ENCODE results near the gene PPP1R8.
"Not testable (repeated sequence)": the region's sequence is repeated elsewhere in the genome, so short reads cannot be mapped to it uniquely, and the experiment has no call there.

The PPP1R8 gene

GRCh38 chr1:27856561-27857343 is 26.2 kb downstream of the PPP1R8 start:
- Histone ChIP-seq H3K36me3 (ENCODE audit: insufficient read depth, low read length) (peaks cover 2% of the 10 kb centered on the region; the same call in 1 of the 2 replicates), H3K4me1 (ENCODE audit: insufficient read depth, low read length, poor library complexity, severe bottlenecking) (peaks cover 6% of the 10 kb centered on the region), H3K79me2 (ENCODE audit: insufficient read depth, low read length) (no peaks in the 10 kb centered on the region), H4K20me1 (ENCODE audit: insufficient read depth, low read length, poor library complexity, severe bottlenecking) (no peaks in the 10 kb centered on the region), H3K4me2 (ENCODE audit: low read depth, low read length, poor library complexity, severe bottlenecking) (no peak overlapping the region), H3K9me2 (replicated peaks; ENCODE audit: low read depth, low read length) (no peaks in the 10 kb centered on the region), H3F3A (ENCODE audit: low read depth) (no peaks in the 10 kb centered on the region), H3K4me3 (ENCODE audit: low read length, poor library complexity, severe bottlenecking) (no peak overlapping the region), H2AFZ (ENCODE audit: low read length) (no peak overlapping the region), H3K9ac (ENCODE audit: low read depth, low read length, poor library complexity, severe bottlenecking) (no peak overlapping the region), H3K27me3 (ENCODE audit: insufficient read depth, low read length, poor library complexity, severe bottlenecking) (no peaks in the 10 kb centered on the region), H3K9me3 (ENCODE audit: insufficient read depth, low read depth, low read length) (no peaks in the 10 kb centered on the region)
- TF ChIP-seq CTCF (conservative IDR thresholded peaks at IDR 0.05; ENCODE audit: low read length) = no peak
- no peak for TF ChIP-seq EZH2phosphoT487 (IDR thresholded peaks at IDR 0.05; ENCODE audit: borderline replicate concordance)

- not testable (repeated sequence) for H3K9me3 ChIP-seq (ENCODE audit: insufficient read depth, low read depth, low read length); H3K4me3 ChIP-seq (ENCODE audit: low read length, poor library complexity, severe bottlenecking); H3F3A ChIP-seq (ENCODE audit: low read depth); H3K4me2 ChIP-seq (ENCODE audit: low read depth, low read length, poor library complexity, severe bottlenecking); H2AFZ ChIP-seq (ENCODE audit: low read length); H3K36me3 ChIP-seq (ENCODE audit: insufficient read depth, low read length); H4K20me1 ChIP-seq (ENCODE audit: insufficient read depth, low read length, poor library complexity, severe bottlenecking); H3K9me2 ChIP-seq (replicated peaks; ENCODE audit: low read depth, low read length); H3K9ac ChIP-seq (ENCODE audit: low read depth, low read length, poor library complexity, severe bottlenecking); H3K79me2 ChIP-seq (ENCODE audit: insufficient read depth, low read length); H3K27me3 ChIP-seq (ENCODE audit: insufficient read depth, low read length, poor library complexity, severe bottlenecking); H3K4me1 ChIP-seq (ENCODE audit: insufficient read depth, low read length, poor library complexity, severe bottlenecking)
Measured at GRCh38 chr1:27857552-27857951, 27.0 kb downstream of the PPP1R8 start.

- H3K79me2 ChIP-seq (ENCODE audit: insufficient read depth, low read length) = no peaks in the 10 kb centered on the region
- H2AFZ ChIP-seq (ENCODE audit: low read length) = peak overlapping the region; percentile 58; the same call in 1 of the 2 replicates
- peak overlapping the region; percentile 36 for H3K4me2 ChIP-seq (ENCODE audit: low read depth, low read length, poor library complexity, severe bottlenecking)
- H3F3A ChIP-seq (ENCODE audit: low read depth) = no peaks in the 10 kb centered on the region
- H3K9me2 ChIP-seq (replicated peaks; ENCODE audit: low read depth, low read length) = no peaks in the 10 kb centered on the region
- H3K9ac ChIP-seq (ENCODE audit: low read depth, low read length, poor library complexity, severe bottlenecking) = no peak overlapping the region
- TF ChIP-seq EZH2phosphoT487 (IDR thresholded peaks at IDR 0.05; ENCODE audit: borderline replicate concordance) (no peak), CTCF (conservative IDR thresholded peaks at IDR 0.05; ENCODE audit: low read length) (peak; percentile 99)
- no peaks in the 10 kb centered on the region for H3K36me3 ChIP-seq (ENCODE audit: insufficient read depth, low read length)
- no peaks in the 10 kb centered on the region for H3K9me3 ChIP-seq (ENCODE audit: insufficient read depth, low read depth, low read length)
- no peaks in the 10 kb centered on the region for H4K20me1 ChIP-seq (ENCODE audit: insufficient read depth, low read length, poor library complexity, severe bottlenecking)
- H3K4me1 ChIP-seq (ENCODE audit: insufficient read depth, low read length, poor library complexity, severe bottlenecking) = peaks cover 10% of the 10 kb centered on the region
- no peaks in the 10 kb centered on the region for H3K27me3 ChIP-seq (ENCODE audit: insufficient read depth, low read length, poor library complexity, severe bottlenecking)
- H3K4me3 ChIP-seq (ENCODE audit: low read length, poor library complexity, severe bottlenecking) = no peak overlapping the region
Measured at GRCh38 chr1:27858072-27858948, 27.7 kb downstream of the PPP1R8 start.
